GM21360 (cell line): ENCODE data around the gene TESMIN.

Experiments
- ATAC-seq: cut with Tn5 transposase; IDR thresholded peaks from one replicate; pipeline ENCODE4 v1.9.1; 2021; ENCODE audit warnings: mild to moderate bottlenecking, moderate library complexity; ENCODE audit not compliant: unreplicated experiment

TESMIN gene, protein sequence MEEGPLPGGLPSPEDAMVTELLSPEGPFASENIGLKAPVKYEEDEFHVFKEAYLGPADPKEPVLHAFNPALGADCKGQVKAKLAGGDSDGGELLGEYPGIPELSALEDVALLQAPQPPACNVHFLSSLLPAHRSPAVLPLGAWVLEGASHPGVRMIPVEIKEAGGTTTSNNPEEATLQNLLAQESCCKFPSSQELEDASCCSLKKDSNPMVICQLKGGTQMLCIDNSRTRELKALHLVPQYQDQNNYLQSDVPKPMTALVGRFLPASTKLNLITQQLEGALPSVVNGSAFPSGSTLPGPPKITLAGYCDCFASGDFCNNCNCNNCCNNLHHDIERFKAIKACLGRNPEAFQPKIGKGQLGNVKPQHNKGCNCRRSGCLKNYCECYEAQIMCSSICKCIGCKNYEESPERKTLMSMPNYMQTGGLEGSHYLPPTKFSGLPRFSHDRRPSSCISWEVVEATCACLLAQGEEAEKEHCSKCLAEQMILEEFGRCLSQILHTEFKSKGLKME

DNA sequence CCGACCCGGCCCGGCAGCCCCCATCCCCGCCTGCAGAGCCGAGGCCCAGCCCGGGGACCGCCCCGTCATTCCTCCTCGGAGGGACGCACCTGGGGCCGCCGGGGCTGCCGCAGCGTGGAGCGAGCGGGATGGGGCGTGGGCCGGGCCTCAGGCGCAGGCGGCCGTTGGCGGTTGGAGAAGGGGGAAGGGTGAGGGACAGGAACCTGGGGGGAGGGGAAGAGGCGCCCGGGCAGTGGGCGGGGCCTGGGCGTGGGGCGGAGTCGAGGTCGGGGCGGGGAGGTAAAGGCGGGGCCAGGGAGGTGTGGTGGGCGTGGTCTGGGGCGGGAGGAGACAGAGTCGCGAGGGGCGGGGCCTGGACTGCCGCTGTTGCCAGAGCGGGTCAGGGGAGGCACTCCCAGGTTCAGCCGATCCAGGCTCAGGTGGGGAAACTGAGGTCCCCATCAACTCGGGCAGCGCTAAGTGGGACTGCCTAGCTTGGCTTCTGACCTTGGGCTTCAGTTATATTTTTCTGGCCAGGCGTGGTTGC is at the start of gene TESMIN:
Gene TESMIN (minus strand): TSS at position 190 of the 526 bp plus-strand sequence. CDS start 860 bp downstream, outside the sequence.
- no peak for ATAC-seq

DNA sequence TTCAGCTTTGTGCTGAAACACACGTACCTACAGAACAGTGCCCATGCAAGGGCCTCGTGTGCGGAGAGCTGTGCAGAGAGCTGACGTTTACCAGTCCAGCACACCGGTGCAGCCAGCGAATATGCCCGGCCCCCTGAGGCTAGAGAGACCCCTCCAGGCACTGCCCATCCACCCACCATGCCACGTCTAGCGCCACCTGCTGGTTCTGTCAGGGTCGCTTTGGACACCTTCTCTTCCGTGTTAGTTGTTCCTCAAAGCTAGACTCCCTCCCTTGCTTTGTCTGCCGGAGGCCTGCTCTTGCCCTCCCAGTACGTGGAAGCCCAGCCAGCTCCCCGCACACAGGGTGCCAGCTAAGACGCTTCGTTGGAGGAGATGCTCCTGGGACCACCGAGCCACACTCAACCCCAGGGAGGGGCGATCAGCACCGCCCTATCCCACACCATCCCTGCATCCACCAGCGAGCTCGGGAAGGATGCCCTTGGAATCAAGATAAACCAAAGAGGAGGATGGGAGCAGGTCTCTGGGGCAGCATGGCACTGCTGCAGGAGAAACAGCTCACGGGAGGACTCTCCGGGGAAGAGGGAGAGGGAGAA is 47.0 kb upstream of the TESMIN start:
- ATAC-seq = no peak

DNA sequence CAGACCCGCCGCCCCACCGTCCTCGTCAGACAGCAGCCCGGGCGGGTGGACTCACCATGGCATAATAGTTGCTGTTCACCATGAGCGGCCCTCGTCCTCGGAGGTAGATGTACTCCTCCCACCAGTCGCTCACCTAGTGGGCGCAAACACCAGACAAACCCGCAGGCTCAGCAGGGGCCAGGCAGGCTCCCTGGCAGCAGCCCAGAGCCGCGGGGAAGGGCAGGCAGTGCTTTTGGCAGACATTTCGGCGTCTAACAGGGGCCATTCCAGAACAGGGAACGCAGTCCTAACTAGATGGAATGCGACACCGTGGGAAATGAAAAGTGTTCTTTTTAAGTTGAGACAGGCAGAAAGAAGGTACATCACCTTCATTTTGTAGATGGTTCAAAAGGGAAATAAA is 45.5 kb upstream of the TESMIN start:
- ATAC-seq = no peak

DNA sequence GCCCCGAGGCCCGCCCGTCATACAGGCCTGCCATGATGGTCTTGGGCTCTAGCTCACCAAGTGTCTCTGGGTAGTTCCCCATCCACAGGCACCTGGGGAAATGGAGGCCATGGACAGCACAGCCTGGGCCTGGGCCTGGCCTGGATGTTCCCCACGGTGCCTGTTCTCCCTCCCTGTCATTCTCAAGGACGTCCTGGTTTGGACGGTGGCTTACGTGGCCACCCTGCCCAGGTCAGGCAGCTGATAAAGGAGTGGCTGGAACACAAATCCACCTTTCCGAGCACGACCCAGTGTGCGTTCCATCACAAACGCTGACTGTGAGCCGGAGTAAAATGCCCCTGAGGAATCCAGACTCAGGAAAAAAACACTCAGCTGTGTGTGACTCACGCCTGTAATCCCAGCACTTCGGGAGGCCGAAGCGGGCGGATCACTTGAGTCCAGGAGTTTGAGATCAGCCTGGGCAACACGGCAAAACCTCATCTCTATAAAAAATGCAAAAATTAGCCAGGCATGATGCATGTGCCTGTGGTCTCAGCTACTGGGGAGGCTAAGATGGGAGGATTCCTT is 41.2 kb upstream of the TESMIN start:
- ATAC-seq = no peak

DNA sequence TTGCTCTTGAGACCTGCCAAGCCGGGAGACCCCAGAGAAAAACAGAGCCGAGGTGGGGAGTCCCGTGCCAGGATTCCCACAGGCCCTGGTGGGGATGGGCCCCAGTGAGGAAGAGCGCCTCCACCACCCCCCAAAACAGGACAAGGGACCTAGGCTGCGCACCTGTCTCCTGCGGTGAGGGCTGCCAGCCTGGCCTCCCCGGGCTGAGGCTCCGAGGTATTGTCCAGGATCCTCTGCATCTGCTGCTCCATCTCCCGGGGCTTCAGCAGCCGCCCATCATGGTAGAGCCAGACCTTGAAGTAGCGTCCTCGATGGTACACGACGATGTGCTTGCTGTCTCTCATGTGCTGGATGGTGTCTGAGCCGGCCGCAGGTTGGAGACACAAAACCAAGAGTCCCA is 33.3 kb upstream of the TESMIN start:
- ATAC-seq = no peak

DNA sequence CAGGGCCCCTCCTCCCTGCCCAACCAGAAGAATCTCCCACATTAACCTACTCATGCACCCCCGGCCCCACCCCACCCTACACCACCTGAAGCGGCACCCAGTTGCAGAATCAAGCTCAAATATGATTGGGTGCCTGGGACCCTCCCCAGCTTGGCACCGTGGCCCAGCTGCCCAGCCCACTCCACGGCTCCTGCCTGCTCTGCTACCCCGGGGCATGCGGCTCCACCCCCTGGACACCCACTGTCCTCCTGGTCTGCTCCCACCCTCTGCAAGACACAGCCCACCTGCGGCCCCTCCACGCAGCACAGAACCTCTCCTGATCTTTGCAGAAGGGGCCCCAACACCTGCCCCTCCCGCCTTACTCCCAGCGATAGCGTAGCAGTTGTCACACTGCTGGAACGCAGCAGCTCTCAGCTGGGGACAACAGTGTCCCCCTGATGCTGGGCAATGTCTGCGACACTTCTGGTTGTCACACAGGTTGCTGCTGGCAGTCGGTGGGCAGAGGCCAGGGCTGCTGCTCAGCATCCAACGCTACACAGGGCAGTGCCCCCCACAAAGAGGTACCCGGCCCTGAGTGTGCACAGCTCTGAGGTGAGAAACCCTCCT is 32.0 kb upstream of the TESMIN start:
- ATAC-seq = no peak

DNA sequence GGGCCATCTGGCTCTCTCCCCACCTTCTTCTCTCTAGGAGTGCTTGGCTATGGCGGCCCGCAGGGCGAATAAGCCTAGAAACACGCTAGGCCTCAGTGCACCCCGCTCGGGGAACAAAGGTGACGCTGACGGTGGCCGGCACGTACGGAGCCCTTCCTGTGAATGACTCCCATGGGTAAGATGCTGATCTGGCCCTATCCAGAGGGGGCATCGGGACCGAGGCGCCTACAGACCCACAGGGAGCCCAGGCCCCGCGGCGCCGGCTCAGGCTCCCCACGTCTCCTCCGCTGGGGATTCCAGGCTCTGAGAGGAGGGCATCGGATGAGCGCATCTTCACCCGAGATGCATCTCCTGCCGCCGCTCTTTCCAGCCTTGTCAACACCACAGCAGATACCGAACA is 31.4 kb upstream of the TESMIN start:
- ATAC-seq = no peak

DNA sequence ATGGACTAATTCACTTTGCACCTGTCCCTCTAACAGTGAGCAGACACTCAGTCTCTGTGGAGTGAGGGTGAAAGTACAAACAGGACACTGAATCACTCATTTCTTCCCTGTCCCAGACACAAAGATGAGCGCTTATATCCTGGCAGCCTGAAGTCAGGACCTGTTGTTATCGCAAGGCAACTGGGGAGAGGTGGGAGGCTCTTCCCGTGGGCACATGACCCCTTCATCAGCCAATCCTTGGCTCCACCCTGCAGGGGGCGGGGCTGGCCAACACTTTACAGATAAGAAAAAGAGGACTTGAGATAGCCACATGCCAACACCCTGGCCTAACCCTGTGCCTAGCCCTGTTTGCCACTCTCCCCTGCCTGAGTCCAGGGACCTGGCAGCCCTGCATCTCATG is 29.5 kb upstream of the TESMIN start:
- ATAC-seq = no peak

DNA sequence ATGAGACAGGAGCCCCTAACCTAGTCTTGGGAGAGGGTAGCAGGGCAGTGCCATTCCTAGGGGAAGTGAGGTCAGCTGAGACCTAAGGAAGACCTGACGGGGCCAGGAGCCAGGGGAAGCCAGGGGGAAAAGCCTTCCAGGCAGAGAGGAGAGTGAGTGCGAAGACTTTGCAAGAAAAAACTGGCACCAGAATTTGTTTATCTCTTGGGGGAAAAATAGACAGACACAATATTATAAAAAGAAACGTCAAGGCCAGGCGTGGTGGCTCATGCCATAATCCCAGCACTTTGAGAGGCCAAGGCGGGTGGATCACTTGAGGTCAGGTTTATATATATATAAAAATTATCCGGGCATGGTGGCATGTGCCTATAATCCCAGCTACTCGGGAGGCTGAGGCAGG is 26.9 kb upstream of the TESMIN start:
- no peak for ATAC-seq

DNA sequence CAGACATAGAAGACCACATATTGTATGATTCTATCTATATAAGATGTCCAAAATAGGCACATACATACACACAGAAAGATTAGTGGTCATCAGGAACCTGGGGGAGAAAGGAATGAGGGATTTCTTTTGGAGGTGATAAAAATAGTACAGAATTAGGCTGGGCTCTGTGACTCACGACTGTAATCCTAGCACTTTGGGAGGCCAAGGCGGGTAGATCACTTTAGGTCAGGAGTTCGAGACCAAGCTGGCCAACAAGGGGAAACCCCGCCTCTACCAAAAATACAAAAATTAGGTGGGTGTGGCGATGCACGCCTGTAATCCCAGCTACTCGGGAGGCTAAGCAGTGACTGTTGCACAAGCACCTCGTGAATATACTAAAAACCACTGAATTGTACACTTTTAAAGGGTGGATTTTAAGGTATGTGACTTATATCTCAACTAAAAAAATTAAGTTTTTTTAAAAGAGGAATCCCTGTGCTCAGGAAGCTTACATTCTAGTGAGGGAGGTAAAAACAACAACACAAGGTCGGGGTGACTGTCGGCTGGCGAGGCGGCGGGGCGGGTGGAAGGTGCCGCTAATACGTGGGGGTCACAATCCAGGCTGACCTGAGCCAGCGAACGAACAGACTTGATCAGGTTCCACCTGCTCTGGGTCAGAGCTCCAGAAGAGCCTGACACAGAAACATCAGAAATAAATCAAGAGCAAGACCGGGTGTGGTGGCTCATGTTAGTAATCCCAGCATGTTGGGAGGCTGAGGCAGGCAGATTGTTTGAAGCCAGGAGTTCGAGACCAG is 25.3 kb upstream of the TESMIN start:
- no peak for ATAC-seq

DNA sequence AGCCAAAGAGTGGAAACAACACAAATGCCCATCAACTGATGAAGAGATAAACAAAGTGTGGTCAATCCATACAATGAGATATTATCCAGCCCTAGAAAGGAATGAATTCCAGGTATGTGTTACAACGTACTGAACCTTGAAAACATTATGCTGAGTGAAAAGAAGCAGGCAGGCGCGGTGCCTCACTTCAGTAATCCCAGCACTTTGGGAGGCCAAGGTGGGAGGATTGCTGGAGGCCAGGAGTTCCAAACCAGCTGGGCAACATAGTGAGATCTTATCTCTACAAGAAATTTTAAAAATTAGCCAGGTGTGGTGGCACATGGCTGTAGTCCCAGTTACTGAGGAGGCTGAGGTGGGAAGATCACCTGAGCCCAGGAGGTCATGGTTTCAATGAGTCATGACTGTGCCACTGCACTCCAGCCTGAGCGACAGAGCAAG is 24.6 kb upstream of the TESMIN start:
- no peak for ATAC-seq

DNA sequence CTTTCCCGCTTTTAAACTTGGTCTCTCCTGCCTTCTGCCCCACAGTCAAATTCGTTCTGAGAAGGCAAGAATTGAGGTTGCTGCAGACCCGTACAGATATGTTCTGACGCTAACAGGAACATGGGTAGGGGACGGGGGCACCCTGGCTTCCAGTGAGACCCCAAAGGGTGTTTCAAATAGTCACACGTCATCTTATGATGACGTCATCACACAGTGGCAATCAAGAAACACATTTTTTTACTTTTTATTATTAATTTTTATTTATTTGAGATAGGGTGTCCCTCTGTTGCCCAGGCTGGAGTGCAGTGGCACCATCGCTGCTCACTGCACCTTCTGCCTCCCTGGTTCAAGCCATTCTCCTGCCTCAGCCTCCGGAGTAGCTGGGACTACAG is 22.9 kb upstream of the TESMIN start:
- ATAC-seq = no peak

DNA sequence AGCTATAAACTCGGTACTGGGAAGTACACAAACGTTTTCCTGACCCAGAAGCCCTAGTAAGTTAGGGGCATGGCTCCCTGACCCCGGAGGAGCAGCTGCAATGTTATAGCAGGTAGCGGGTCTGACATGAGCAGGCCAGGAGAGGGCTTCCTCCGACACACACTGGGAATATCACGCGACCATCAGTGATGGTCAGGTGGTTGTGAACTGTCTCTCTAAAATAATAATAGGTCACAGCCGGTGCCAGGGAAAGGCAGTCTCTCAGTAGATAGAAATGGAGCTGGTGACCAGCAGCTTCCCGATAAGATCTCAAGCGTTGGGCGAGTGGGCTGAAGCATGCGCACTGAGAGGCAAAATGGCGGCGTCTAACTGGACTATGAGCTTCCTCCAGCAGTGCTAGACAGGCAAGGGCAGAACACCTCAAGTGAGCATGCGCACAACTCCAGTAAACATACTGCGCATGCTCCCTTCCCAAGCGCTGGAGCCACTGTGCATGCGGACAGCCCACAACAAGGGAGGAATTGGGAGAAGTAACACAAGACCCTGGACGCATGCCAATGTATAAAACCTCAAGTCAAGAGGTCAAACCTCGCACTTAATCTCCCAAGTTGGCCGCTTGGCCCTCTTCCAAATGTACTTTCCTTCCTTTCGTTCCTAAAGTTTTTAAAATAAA is 22.3 kb upstream of the TESMIN start:
- ATAC-seq = no peak

DNA sequence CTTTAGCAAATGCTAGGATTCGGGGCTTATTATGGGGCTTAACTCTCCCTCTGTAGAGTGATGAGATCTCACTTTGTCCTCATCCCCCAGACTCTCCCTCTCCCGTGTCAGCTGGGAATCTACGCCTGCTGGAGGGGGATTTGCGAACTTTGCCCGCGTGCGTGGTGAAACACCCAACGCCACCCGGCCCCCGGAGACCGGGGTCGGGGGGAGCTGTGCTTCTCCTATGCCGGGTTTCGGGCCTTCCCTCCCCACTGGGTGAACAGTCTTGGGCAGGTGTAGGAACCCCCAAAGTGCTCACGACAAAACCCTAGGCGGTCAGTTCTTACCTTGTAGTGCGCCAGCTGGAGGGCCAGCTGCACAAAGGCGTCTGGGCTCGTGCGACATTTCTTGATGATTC is 21.6 kb upstream of the TESMIN start:
- no peak for ATAC-seq

DNA sequence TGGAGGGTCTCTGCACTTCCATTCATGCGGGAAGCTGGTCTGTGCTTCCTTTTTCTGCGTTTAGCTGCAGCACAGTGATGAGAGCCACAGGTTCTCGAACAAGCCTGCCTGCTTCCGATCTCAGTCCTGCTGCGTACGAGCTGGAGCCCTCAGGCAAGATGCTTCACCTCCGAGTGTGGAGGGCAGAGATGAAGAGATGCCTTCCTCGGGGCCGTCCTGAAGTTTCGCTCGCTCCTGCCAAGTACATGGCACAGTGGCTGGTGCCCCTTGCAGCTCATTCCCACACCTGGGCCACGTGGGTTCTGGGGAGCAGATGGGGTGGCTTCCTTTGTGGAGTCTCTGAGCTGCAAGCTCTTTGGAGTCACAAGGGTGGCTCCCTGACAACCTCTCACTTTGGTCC is 19.5 kb upstream of the TESMIN start:
- ATAC-seq = no peak

DNA sequence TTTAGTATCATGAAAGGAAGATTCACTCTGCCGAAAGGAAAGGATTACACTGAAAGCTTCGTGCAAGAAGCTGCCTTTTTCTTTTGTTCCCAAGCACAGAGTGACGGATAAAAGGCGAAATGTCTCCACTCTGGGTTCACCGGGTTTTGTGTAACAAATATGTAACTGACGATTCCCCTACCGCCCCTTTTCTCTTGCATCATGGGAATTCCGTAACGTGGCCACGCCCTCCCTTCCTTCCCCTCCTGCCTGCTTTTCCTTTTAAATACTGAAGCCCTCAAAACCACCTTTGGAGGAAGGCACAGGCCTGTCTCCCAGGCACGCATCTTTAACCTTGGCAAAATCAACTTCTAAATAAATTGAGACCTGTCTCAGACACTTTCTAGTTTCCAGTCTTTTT is 16.4 kb upstream of the TESMIN start:
- no peak for ATAC-seq

DNA sequence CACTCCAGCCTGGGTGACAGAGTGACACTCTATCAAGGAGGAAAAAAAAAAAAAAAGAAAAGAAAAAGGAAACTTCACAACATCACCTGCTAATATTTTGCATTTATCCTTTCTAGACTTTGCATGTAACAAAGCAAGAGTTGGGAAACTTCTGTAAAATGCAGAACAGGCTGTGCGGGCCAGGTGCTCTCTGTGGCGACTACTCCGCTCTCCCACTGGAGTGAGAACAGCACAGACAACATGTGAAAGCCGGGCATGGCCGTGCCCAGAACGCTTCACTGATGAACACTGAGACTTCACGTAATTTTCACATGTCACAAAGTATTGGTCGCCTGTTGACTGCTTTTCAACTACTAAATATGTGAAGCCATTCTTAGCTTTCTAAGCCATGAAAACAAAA is 15.5 kb upstream of the TESMIN start:
- ATAC-seq = no peak

DNA sequence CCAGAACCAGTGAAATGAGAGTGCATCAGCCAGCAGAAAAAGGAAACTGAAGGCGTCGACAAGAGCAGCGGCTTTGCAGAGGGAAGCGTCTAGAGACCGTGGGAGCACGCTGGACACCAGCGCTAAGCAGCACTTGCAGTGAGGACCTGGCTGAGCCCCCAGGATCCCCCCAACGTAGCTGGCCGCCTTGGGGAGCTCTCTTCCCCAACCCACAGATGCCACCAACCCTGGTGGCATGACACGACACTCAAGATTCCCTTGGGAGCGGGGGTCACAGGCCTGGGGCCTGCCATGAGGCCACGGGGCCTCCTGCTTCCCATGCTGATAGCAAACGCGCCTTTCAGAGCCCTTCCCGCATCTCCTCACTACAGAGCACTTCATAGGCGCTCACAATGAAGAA is 13.4 kb upstream of the TESMIN start:
- ATAC-seq = no peak

DNA sequence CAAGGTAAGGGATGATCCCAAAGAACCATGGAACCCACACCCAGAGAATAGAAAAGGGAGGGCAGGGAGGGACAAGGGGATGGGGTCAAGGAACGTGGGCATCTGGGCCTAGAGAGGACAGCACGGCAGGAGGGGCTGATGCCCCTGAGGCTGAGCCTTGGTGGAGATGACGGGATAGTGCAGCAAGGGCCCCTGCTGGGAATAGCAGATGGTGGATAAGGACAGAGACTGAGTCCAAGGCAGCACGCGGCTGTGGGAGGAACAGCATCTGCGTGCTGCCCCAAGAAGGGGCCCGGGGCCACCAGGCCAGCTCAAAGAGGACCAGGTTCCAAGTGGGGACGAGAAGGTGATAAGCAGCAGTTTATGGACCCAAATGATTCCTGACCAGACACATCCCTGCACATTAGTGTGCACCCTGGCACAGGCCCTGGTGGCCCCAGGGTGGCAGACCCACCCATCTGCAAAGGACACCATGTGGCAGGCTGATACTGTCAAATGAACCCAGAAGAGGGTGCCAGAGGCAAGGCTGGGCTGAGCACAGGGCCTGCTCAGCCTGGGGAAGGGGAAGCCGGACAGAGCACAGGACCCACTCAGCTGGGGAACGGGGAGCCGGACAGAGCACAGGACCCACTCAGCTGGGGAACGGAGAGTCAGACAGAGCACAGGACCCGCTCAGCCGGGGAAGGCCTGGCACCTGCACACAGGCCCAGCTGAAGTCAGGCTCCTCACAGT is 12.8 kb upstream of the TESMIN start:
- ATAC-seq = no peak
